WTC11 (cell line): ENCODE measurements around the gene PCDH7.

ENCODE experiments used
- ARID4B ChIP-seq: sonication (generic); formaldehyde crosslinking; IDR thresholded peaks from 2 replicates; pipeline ENCODE4 v1.8.0; 2023; ENCODE audit warnings: missing genetic modification reagents, mild to moderate bottlenecking, borderline replicate concordance
- ATF3 ChIP-seq: sonication (generic); formaldehyde crosslinking; conservative IDR thresholded peaks from 2 replicates; pipeline ENCODE4 v1.8.1; 2022; ENCODE audit warnings: mild to moderate bottlenecking, missing genetic modification reagents
- CTCF ChIP-seq: fragments of 200-600 bp; IDR thresholded peaks from 2 replicates; pipeline ENCODE4 v1.8.0; 2022; ENCODE audit warnings: antibody characterized with exemption
- E2F4 ChIP-seq: sonication (generic); formaldehyde crosslinking; IDR thresholded peaks from 2 replicates; pipeline ENCODE4 v1.8.1; 2022; ENCODE audit warnings: low read depth, mild to moderate bottlenecking, moderate library complexity, missing genetic modification reagents, borderline replicate concordance
- JUN ChIP-seq: sonication (generic); formaldehyde crosslinking; IDR thresholded peaks from 2 replicates; pipeline ENCODE4 v1.8.0; 2023; ENCODE audit warnings: mild to moderate bottlenecking, missing genetic modification reagents
- MAX ChIP-seq: sonication (generic); formaldehyde crosslinking; IDR thresholded peaks from 2 replicates; pipeline ENCODE4 v1.8.0; 2022; ENCODE audit warnings: mild to moderate bottlenecking, missing genetic modification reagents
- MXD4 ChIP-seq: fragments of 250-450 bp; sonication (Bioruptor Pico); IDR thresholded peaks from 2 replicates; pipeline ENCODE4 v1.8.0; 2021; ENCODE audit warnings: mild to moderate bottlenecking, moderate library complexity, borderline replicate concordance
- NFATC4 ChIP-seq: fragments of 250-450 bp; sonication (Bioruptor Pico); IDR thresholded peaks from 2 replicates; pipeline ENCODE4 v1.9.0; 2021; ENCODE audit warnings: mild to moderate bottlenecking
- NFE2L1 ChIP-seq: sonication (generic); formaldehyde crosslinking; IDR thresholded peaks from 2 replicates; pipeline ENCODE4 v1.8.1; 2023; ENCODE audit warnings: missing genetic modification reagents
- USF1 ChIP-seq: sonication (generic); formaldehyde crosslinking; IDR thresholded peaks from 2 replicates; pipeline ENCODE4 v1.8.0; 2022; ENCODE audit warnings: mild to moderate bottlenecking, missing genetic modification reagents
- ZBTB21 ChIP-seq: sonication (generic); formaldehyde crosslinking; IDR thresholded peaks from 2 replicates; pipeline ENCODE4 v1.8.1; 2023; ENCODE audit warnings: mild to moderate bottlenecking, missing genetic modification reagents, borderline replicate concordance
- ZNF416 ChIP-seq: fragments of 250-450 bp; sonication (Bioruptor Pico); IDR thresholded peaks from 2 replicates; pipeline ENCODE4 v1.9.0; 2021; ENCODE audit warnings: mild to moderate bottlenecking, inconsistent platforms
- ZNF512 ChIP-seq: sonication (generic); formaldehyde crosslinking; IDR thresholded peaks from 2 replicates; pipeline ENCODE4 v1.8.1; 2022; ENCODE audit warnings: missing genetic modification reagents, borderline replicate concordance

GRCh38 chr4:30724247-30724646, 4.1 kb downstream of the PCDH7 start:
- TF ChIP-seq ZNF416 (CRISPR knock-in tag) (no peak), NFATC4 (CRISPR knock-in tag) (no peak), NFE2L1 (no peak), CTCF (no peak), MXD4 (CRISPR knock-in tag) (no peak), MAX (CRISPR knock-in tag) (no peak), ZNF512 (CRISPR knock-in tag) (no peak), ZBTB21 (no peak), ARID4B (CRISPR knock-in tag) (no peak), JUN (CRISPR knock-in tag) (no peak), ATF3 (CRISPR knock-in tag) (no peak), E2F4 (CRISPR knock-in tag) (no peak), USF1 (no peak)
